Glutamatergic neuron (in vitro differentiated cells): ENCODE measurements around the gene PLXDC1. TPM values are rescaled to one million over a fixed set of nuclear protein-coding genes. Genes with fewer than 3 reads are reported as not detected.

ENCODE experiments used
- DNase-seq: peaks from one replicate; pipeline ENCODE4 v3.0.0; 2022
- H3K27ac Mint-ChIP-seq: one replicate; pipeline ENCODE4 v1.8.0; 2020; ENCODE audit warnings: mild to moderate bottlenecking, mixed read lengths, inconsistent platforms; ENCODE audit not compliant: unreplicated experiment
- H3K27me3 Mint-ChIP-seq: one replicate; pipeline ENCODE4 v1.8.0; 2020; ENCODE audit warnings: mild to moderate bottlenecking, moderate library complexity, mixed read lengths, inconsistent platforms; ENCODE audit not compliant: unreplicated experiment
- H3K36me3 Mint-ChIP-seq: one replicate; pipeline ENCODE4 v1.8.0; 2020; ENCODE audit warnings: mild to moderate bottlenecking, mixed read lengths, inconsistent platforms; ENCODE audit not compliant: unreplicated experiment
- H3K4me1 Mint-ChIP-seq: one replicate; pipeline ENCODE4 v1.8.0; 2020; ENCODE audit warnings: mild to moderate bottlenecking, low read depth, mixed read lengths, inconsistent platforms; ENCODE audit not compliant: unreplicated experiment
- H3K4me3 Mint-ChIP-seq: one replicate; pipeline ENCODE4 v1.8.0; 2020; ENCODE audit warnings: mild to moderate bottlenecking, mixed read lengths, inconsistent platforms; ENCODE audit not compliant: unreplicated experiment
- H3K9me3 Mint-ChIP-seq: one replicate; pipeline ENCODE4 v1.8.0; 2020; ENCODE audit warnings: mild to moderate bottlenecking, moderate library complexity, mixed read lengths, inconsistent platforms; ENCODE audit not compliant: unreplicated experiment
- CTCF ChIP-seq: fragments of 200-600 bp; sonication (generic); IDR thresholded peaks from one replicate; pipeline ENCODE4 v1.5.0; 2021; ENCODE audit not compliant: partially characterized antibody, unreplicated experiment
- total RNA-seq: library from RNA; stranded (reverse); fragmentation: NEBNext Ultra II Directional; extraction: Animal tissue kit (Norgen Biotek cat#: 25700); gene quantifications from one replicate; pipeline ENCODE4 v1.2.1, GENCODE V29; 2021; ENCODE audit not compliant: unreplicated experiment

Gene PLXDC1
- total RNA-seq, 1 donor from 2014 or later: not detected

- Mint-ChIP-seq H3K9me3 (no peaks in the 10 kb centered on the region), H3K36me3 (no peaks in the 10 kb centered on the region), H3K27me3 (peaks cover 7% of the 10 kb centered on the region), H3K4me1 (peaks cover 7% of the 10 kb centered on the region), H3K27ac (no peak overlapping the region), H3K4me3 (no peak overlapping the region)
- DNase-seq: no peak
- no peak for TF ChIP-seq CTCF
These were observed 73.6 kb downstream of the PLXDC1 start for GRCh38 chr17:39077866-39078265.

- no peak for TF ChIP-seq CTCF
- Mint-ChIP-seq H3K36me3 (no peaks in the 10 kb centered on the region), H3K27ac (no peak overlapping the region), H3K4me3 (no peak overlapping the region), H3K4me1 (peaks cover 7% of the 10 kb centered on the region), H3K27me3 (peaks cover 7% of the 10 kb centered on the region), H3K9me3 (no peaks in the 10 kb centered on the region)
- no peak for DNase-seq
These were observed 74.2 kb downstream of the PLXDC1 start for GRCh38 chr17:39077252-39077651.

GRCh38 chr17:39074676-39075075 lies 76.8 kb downstream of the PLXDC1 start:
- Mint-ChIP-seq H3K27ac (no peak overlapping the region), H3K36me3 (no peaks in the 10 kb centered on the region), H3K4me1 (no peaks in the 10 kb centered on the region), H3K9me3 (peaks cover under 1% of the 10 kb centered on the region), H3K4me3 (no peak overlapping the region), H3K27me3 (peaks cover 4% of the 10 kb centered on the region)
- no peak for TF ChIP-seq CTCF
- no peak for DNase-seq

- Mint-ChIP-seq H3K4me1 (no peaks in the 10 kb centered on the region), H3K36me3 (no peaks in the 10 kb centered on the region), H3K9me3 (peaks cover 3% of the 10 kb centered on the region), H3K4me3 (no peak overlapping the region), H3K27ac (no peak overlapping the region), H3K27me3 (peaks cover 4% of the 10 kb centered on the region)
- no peak for DNase-seq
- TF ChIP-seq CTCF: no peak
These were observed 77.5 kb downstream of the PLXDC1 start for GRCh38 chr17:39073916-39074315.

- no peak for TF ChIP-seq CTCF
- Mint-ChIP-seq H3K27ac (no peak overlapping the region), H3K27me3 (peaks cover 4% of the 10 kb centered on the region), H3K4me3 (no peak overlapping the region), H3K36me3 (no peaks in the 10 kb centered on the region), H3K9me3 (peaks cover 3% of the 10 kb centered on the region), H3K4me1 (no peaks in the 10 kb centered on the region)
- DNase-seq: no peak
These were observed 78.1 kb downstream of the PLXDC1 start for GRCh38 chr17:39073353-39073752.
